ENCODE results near the gene ANKRD11. TPM values are rescaled to one million over a fixed set of nuclear protein-coding genes. Genes with fewer than 3 reads are reported as not detected.
A peak's percentile ranks its signal among the peaks of the same experiment; 100 is the strongest.
"Not testable (repeated sequence)": the region's sequence is repeated elsewhere in the genome, so short reads cannot be mapped to it uniquely, and the experiment has no call there.

The ANKRD11 gene
- polyA plus RNA-seq, 4 donors = 82.9 to 111 (median 91.2) TPM

DNA sequence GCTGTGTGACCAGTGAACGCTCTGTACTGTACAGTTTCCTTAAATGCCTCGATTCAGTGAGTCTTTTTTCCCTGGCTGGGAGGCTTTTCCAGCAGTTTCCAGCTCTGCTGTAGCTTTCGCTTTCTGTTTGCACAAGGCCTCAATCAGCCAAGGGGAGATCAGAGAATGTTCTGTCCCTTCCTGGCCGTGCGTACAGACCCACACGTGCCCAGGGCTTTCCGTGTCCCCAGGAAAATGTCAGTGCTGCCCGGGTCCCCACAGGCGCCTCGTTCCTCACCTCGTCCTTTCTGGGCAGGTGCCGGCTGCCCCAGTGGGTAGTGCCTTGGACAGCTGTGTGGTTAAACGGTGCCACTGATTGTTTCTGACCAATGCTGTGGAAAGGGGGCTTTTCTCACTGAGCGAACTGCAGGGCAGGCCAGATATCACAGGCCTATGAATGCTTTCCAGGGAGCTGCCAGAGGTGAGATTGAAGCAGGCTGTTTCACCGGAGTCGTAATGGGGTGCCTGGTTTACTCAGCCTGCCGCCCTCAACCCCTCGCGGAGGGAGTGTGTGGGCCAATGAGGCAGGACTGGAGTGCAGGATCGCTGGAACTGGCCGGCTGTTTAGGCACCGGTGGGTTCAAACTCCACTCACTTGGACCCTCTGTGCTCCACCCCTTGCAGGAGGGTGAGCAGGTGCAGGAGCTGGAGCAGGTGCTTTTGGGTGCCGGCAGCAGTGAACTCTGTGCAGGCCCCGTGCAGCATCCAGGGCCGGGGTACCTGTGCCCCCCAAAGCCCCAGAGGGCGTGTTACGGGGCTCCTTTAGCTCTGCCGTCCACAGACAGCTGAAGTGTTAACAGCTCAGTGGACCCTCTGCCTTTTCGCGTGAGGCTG lies 228.4 kb downstream of the ANKRD11 start:
- DNase-seq (ENCODE audit: low read depth in 4 of 4, low spot score in 3 of 4) = no peak

- DNase-seq (ENCODE audit: low read depth in 4 of 4, low spot score in 3 of 4) = not testable (repeated sequence)
These were observed 230.5 kb downstream of the ANKRD11 start for GRCh38 chr16:89259901-89260300.

- DNase-seq (ENCODE audit: low read depth in 4 of 4, low spot score in 3 of 4) = no peak
These were observed 232.4 kb downstream of the ANKRD11 start for GRCh38 chr16:89257757-89258465.

- no peak for DNase-seq (ENCODE audit: low read depth in 4 of 4, low spot score in 3 of 4)
These were observed 233.1 kb downstream of the ANKRD11 start for GRCh38 chr16:89257281-89257731.

GRCh38 chr16:89256651-89257254 lies 233.6 kb downstream of the ANKRD11 start:
- DNase-seq (ENCODE audit: low read depth in 4 of 4, low spot score in 3 of 4) = peak in 3 of 4 donors; percentile 38 to 57 (median 43)

GRCh38 chr16:89253548-89254287 lies 236.6 kb downstream of the ANKRD11 start:
- no peak for DNase-seq (ENCODE audit: low read depth in 4 of 4, low spot score in 3 of 4)

DNA sequence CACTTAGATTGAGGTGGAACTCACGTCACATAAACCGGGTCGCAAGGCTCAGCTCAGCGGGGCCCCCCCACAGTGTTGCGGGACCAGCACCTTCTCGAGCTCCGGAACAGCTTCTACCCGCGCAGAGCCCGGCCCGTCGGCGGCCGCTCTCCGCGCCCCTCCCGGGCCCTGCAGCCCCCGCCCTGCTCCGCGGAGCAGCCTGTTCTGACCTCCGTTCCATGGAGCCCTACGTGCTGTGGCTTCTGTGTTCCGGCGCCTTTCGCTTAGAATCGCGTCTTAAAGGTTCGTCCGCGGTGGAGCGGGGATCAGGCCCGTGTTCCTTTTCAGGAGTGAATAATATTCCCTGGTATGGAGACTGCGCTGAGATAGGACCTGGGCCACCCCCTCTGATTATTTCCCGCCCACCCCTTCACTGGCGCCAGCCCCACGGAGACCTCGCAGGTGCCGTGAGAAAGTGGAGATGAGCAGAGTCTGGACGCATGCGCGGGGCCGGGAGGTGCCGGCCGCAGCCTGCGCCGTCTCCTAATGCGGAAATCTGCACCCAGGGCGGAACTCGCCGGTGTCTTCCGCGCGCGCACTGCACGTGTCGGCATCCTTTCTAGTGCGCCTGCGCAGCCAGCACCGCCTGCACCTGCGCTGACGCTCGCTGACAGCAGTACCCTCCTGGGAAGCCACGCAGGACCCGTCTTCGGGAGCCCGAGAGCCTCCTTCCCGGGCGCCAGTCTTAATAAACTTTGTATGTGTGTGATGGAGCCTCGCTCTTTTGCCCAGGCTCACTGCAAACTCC lies 242.0 kb downstream of the ANKRD11 start:
- no peak for DNase-seq (ENCODE audit: low read depth in 4 of 4, low spot score in 3 of 4)

DNA sequence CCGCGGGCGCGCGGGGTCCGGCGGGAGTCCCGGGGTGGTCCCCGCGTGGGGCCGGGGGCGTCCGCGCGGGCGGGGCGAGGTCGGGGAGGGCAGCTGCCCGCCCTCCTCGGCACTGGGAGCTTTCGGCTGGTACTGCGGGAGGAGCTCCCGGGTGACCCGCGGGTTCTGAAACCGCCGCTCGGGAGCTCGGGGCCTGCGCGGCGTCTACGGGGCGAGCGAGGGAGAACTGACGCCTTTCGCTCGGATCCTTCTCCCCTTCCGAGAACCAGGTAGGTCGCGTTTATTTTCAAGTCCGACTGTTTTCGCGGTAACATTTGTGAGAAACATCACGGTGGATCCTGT lies 242.7 kb downstream of the ANKRD11 start:
- not testable (repeated sequence) for DNase-seq (ENCODE audit: low read depth in 4 of 4, low spot score in 3 of 4)

- DNase-seq (ENCODE audit: low read depth in 4 of 4, low spot score in 3 of 4) = peak in 2 of 4 donors; percentile 43 to 60
These were observed 243.2 kb downstream of the ANKRD11 start for GRCh38 chr16:89246903-89247733.

GRCh38 chr16:89246383-89246902 lies 243.9 kb downstream of the ANKRD11 start:
- no peak for DNase-seq (ENCODE audit: low read depth in 4 of 4, low spot score in 3 of 4)

DNA sequence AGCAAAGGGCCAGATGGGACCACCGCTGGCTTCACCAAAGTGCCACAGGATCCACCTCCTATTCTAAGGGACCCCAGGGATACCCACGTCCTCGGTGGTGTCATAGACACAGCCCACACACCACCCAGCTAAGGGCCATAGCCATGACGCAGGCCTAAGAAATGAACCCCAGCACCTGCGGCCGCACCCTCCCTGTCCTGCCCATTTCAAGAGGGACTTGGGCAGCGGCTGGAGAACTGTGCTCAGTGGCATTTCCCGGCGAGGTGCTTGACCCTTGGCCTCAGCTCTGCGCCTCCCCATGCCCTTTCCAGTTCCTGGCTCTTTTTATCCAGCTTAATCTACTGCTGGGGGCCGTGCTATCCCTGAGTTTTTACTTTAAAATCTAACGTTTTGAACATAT lies 245.6 kb downstream of the ANKRD11 start:
- no peak for DNase-seq (ENCODE audit: low read depth in 4 of 4, low spot score in 3 of 4)

- DNase-seq (ENCODE audit: low read depth in 4 of 4, low spot score in 3 of 4) = not testable (repeated sequence)
These were observed 246.1 kb downstream of the ANKRD11 start for GRCh38 chr16:89244264-89244663.

DNA sequence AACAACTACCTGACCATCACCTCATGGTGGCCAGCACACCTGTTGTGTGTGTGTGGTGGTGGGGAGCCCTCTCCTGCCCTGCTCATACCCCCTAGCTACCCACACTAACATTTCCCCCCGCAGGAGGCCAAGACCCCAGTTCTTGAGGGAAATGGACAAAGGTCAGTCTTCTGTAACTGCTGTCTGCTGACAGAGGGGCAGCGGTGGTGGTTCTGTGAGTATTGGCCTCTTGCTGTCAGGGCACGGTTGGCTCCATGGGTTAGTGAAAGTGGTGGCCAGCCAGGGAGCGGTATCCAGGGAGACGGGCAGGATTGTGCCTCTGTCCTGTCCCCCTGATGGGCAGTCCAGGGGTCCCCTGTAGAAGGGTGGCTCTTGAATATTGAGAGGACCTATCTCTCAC lies 246.7 kb downstream of the ANKRD11 start:
- no peak for DNase-seq (ENCODE audit: low read depth in 4 of 4, low spot score in 3 of 4)

GRCh38 chr16:89242795-89243200 lies 247.6 kb downstream of the ANKRD11 start:
- no peak for DNase-seq (ENCODE audit: low read depth in 4 of 4, low spot score in 3 of 4)

DNA sequence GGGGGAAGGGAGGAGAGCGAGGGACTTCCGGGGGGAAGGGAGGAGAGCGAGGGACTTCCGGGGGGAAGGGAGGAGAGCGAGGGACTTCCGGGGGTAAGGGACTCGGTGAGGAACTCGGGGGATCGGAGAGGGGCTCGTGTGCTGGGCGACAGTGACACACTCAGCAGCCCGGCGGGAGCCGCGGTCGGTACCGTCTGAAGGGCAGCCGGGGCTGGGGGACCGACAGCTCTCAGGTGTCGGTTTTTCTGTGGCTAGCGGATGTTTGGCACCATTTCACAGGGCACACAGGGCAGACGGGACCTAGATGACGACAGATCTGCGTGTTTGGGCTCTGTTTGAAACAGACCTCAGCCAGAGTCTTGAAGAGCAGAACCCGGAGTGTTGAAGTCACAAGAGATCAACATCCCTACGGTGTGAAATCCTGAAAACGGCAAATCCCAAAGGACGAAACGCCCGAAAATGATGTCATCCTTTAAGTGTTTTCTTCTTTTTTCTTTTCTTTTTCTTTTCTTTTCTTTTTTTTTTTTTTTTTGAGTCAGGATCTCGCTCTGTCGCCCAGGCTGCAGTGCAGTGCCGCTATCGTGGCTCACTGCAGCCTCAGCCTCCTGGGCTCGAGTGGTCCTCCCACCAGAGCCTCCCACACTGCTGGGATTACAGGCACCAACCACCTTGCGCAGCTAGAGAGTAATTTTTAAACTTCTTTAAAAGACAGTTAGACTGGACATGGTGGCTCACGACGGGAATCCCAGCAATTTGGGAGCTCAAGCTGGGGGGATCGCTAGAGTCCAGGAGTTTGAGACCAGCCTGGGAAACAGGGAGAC lies 249.0 kb downstream of the ANKRD11 start:
- peak in 1 of 4 donors; percentile 73 for DNase-seq (ENCODE audit: low read depth in 4 of 4, low spot score in 3 of 4)

GRCh38 chr16:89237733-89238132 lies 252.6 kb downstream of the ANKRD11 start:
- DNase-seq (ENCODE audit: low read depth in 4 of 4, low spot score in 3 of 4) = no peak

DNA sequence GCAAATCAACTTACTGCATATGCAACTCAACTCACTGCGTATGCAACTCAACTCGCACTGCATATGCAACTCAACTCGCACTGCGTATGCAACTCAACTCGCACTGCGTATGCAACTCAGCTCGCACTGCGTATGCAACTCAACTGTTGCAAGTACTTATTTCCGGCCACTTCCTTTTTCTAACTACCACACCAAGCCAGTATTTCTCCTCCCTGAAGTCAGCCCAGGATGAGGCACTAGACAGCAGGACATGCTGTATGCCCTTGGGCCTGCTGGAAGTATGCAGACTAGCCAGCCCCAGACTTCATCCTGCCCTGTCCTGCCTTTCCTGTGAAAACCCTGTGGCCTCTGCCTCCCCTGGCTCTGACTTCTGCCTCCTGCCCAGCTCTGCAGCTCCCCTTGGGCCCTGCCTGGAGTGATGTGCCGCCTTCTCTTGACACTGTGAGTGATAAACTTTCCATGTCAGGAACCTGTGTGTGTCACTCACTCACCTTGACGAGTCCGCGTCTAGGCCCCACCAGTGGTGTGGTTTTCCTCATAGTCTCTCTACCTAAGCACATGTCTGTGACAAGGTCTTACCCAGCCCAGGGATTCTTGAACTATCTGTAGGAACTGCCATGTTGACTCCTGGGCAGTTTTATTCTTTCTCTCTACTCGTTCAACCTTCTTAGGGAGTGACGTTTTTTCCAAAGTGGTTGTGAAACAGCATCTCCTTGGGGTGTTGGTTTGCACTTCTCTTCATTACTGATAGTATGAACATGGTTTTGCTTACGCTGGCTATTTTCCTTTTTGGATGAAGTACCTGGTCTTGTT lies 256.5 kb downstream of the ANKRD11 start:
- DNase-seq (ENCODE audit: low read depth in 4 of 4, low spot score in 3 of 4) = no peak

All from left renal pelvis (tissue), 4 donors.